SKM-1 treated with dmso at 0.1 percent for 144 hours (cell line): ENCODE results near the gene CCDC18.
"Not testable (repeated sequence)": the region's sequence is repeated elsewhere in the genome, so short reads cannot be mapped to it uniquely, and the experiment has no call there.

Source experiments
- DNase-seq: peaks from one replicate; lab custom pipeline; 2025; ENCODE audit not compliant: unreplicated experiment; lab: John Stamatoyannopoulos, UW

The CCDC18 gene

GRCh38 chr1:93170141-93170678, 10.3 kb upstream of the CCDC18 start:
- not testable (repeated sequence) for DNase-seq

GRCh38 chr1:93171549-93172034, 8.9 kb upstream of the CCDC18 start:
- no peak for DNase-seq

- DNase-seq, result no peak
Observed at GRCh38 chr1:93172778-93173177, 7.7 kb upstream of the CCDC18 start.

GRCh38 chr1:93174638-93175037, 5.9 kb upstream of the CCDC18 start:
- not testable (repeated sequence) for DNase-seq

DNA sequence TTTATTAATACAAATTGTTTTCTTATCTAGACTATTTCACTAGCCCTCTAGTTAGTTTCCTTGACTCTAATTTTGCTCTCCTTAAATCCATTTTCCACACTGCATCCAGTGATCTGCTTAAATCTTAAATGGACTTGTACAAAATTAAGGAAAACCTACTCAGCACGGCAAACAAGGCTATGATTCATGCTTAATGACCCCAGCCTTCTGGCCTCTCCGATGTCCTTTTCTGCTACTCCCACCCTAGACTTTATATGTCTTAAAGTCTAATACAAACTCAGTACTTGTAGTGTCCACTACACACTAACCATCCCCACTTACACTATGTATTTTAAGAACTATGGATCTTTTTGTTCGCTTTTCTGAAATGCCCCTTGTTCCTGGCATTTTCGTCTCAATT, 2.5 kb upstream of the CCDC18 start:
- no peak for DNase-seq

GRCh38 chr1:93178418-93178817, 2.1 kb upstream of the CCDC18 start:
- no peak for DNase-seq

GRCh38 chr1:93179886-93180722, 420 bp upstream of the CCDC18 start, which contains the start of gene TMED5:
Gene TMED5, minus strand, starts transcription at chr1:93180413. Its CDS starts 171 bp downstream, at chr1:93180242.
- peak; percentile 98 for DNase-seq

GRCh38 chr1:93186667-93187066, 6.1 kb downstream of the CCDC18 start:
- peak; percentile 21 for DNase-seq

DNA sequence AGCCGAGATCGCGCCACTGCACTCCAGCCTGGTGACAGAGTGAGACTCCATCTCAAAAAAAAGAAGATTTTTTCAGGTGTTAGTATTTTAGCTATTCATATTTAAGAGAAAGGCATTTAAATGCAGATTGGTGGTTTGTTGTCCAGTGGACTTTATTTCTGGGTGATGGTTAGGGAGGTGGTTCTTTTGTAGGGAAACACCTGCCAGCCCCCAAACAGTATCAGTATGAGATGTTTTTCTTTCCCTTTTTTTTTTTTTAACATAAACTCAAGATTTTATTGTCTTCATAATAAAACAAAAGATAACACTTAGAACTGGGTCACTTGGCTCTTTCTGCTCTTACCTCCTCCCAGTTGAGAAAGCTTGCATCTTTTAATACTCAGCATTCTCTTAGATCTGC, 9.9 kb downstream of the CCDC18 start:
- DNase-seq, result no peak

DNA sequence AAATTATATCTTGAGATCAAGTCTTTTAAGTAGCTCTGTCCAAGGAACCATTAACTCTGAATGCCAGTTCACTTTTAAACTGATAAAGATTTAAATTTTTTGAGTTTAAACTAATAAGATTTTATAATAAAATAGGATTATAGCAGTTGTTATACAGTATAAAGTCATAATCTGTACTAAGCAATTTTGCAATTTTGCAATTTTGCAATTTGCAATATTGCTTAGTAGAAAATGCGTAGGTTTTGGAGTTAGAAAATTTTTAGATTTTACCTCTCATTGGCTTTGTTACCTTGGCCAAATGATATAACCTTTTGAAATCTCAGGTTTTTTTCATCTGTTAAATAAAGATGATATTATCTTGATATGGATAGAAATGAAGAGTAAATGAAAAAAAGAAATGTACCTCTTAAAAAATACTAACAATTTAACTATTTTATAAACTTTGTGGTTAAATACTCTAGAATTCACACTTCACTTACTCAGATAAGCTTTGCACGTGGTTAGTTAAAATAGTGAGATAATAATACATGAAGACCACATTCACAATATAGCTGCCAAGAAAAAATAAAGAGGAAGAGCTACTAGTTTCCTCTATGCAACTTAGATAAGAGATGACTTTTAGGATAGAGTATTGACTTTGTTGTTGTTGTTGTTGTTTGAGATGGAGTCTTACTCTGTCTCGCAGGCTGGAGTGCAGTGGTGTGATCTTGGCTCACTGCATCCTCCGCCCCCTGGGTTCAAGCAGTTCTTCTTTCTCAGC, 13.9 kb downstream of the CCDC18 start:
- DNase-seq, result no peak

DNA sequence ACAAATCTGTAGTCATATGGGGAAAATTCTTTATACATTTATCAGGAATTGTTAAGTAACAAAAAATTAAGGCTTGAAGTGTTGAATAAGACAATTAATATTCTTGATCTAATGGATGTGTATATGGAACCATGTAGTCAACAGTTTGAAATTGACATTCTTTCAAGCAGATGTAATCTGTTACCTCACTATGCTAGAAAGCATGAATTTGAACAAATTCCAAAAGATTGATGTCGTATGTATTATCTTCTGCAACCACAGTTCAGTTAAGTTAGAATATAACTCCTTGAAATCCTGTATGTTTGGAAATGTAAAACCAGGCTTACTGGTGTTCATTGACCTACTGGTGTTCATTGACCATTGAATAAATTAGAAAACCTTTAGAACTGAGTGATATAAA, 16.1 kb downstream of the CCDC18 start:
- DNase-seq, result no peak

DNA sequence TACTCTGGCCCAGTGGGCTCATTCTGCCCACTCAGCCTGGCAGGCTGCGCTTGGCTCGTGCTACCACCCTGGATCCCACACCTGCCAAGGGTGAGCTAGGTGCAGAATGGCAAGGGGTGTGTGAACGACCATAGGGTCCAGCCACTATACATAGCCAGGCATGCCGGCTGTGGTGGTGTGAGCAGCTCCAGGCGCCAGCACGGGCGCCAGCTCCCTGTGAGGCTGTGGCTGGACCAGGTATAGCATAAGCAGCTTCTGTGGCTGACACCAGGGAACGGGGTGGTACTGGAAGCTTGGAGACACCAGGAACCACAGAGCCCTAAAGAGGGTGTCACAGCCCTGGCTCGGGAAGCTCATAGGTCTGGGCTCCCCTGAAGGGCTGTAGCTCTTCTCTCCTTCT, 18.6 kb downstream of the CCDC18 start:
- DNase-seq, result no peak

GRCh38 chr1:93200086-93200620, 19.6 kb downstream of the CCDC18 start:
- no peak for DNase-seq

DNA sequence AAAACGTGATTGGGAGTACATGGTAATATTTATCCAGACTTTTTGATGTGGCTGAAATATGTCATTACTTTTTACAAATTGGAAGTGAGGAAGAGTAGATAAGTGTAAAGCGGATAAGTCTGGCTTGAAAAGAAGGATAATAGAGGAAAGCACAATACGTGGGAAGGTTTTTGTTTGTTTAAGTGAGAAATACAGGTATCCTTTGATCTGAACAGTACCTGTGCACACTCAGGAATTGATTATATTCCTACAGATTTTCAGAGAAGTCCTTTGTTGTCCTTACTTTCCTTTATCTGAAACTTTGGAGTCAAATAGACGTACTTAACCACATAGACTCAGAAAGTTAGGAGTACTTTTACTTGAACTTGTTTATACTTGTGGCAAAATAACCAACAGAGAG, 20.2 kb downstream of the CCDC18 start:
- DNase-seq, result no peak

DNA sequence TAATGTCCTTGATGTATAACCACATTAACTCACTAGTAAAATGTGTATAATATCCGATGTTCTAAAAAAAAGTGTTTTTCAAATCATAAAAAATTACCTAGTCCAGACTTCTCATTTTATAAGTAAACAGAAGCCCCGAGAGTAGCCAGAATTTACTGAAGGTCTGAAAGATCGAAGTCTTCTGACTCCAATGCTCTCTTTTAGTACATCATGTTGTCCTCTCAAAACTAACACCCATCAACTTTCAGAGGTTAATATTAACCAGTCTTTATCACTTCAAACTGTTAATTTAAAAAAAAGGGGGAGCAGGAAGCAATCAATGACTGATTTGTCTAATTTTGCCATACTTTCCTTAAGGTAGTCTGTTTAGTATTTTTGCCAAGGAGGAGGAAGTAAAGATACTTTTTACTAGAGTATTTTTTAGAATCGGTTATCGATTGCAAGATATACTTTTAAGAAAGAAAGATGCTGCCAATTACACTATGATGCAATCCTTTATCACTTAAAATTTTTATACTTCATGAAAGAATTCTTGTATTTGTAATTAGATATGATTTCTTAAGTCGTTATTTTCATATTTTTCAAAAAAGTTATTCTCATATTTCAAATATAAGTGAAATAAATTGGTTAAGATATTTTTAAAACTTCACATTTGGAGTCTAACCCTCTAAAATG, 25.5 kb downstream of the CCDC18 start:
- no peak for DNase-seq

DNA sequence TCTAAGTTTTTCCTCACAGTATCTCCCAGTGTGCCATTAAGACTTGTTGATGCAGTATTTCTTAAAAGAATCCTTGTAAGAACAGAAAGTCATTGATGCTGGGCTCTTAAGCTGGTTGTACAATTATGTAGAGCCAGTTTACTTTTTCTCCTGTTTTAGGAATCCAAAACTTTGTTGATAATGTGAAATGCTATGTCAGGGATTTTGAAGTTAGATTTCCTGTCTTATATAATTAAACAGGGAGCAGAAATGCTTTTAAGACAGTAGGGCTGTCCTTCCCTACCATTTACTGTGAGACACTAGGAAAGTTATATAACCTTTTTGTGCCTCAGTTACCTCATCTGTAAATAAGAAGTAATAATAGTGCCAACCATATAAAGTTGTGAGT, 26.0 kb downstream of the CCDC18 start:
- DNase-seq, result no peak

DNA sequence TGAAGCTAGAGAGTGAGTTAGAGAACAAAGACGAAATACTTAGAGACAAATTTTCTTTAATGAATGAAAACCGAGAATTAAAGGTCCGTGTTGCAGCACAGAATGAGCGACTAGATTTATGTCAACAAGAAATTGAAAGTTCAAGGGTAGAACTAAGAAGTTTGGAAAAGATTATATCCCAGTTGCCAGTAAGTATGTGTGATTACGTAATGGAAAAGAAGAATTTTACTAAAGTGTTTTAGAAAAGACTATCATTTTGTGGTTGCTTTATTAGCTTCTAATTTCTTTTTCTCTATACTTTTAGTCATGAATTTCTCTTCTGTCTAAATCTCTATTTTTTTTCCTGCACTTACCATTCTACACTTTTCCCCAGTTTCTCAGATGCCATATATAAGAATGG, 26.7 kb downstream of the CCDC18 start:
- no peak for DNase-seq

DNA sequence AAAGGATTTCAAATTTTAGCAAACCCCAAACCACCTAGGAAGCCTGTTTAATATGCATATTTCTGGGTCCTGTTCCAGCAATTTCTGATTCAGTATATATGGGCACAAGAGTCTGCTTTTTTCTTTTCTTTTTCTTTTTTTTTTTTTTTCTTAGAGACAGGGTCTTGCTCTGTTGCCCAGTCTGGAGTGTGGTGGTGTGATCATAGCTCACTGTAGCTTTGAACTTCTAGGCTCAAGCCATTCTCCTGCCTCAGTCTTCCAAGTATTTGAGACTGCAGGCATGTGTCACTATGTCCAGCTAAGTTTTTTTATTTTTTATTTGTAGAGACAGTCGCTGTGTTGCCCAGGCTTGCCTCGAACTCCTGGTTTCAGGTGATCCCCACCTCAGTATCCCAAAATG, 34.8 kb downstream of the CCDC18 start:
- DNase-seq, result no peak

DNA sequence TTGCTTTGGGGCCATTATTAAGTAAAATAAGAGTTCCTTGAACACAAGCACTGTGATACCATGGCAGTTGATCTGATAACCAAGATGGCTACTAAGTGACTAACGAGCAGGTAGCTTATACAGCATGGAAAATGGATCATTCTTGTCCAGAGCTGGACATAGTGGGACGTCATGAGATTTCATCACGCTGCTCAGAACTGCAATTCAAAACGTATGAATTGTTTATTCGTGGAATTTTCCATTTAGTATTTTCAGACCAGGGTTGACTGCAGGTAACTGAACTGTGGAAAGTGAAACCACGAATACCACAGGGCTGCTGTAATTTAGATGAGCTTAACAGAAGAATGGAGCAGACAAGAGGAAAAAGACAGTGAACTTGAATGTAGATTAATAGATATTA, 38.9 kb downstream of the CCDC18 start:
- DNase-seq, result no peak

DNA sequence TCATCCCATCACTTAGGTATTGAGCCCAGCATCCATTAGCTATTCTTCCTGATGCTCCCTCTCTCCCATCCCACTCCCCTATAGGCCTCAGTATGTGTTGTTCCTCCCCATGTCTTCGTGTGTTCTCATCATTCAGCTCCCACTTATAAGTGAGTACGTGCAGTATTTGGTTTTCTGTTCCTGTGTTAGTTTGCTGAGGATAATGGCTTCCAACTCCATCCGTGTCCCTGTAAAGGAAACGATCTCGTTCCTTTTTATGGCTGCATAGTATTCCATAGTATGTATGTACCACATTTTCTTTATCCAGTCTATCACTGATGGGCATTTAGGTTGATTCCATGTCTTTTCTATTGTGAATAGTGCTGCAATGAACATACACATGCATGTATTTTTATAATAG, 40.2 kb downstream of the CCDC18 start:
- not testable (repeated sequence) for DNase-seq

GRCh38 chr1:93221913-93222312, 41.4 kb downstream of the CCDC18 start:
- no peak for DNase-seq
